WI38 (cell line): Measurements from ENCODE around the gene FCER2.
"Not testable (repeated sequence)": the region's sequence is repeated elsewhere in the genome, so short reads cannot be mapped to it uniquely, and the experiment has no call there.

Source experiments
- H3K4me3 ChIP-seq: 2 replicates; pipeline ENCODE4 v1.5.1; 2011; ENCODE audit warnings: low read depth, mild to moderate bottlenecking, control low read depth, low read length
- TF ChIP-seq, protein P1 (sequence below): IDR thresholded peaks from 2 replicates; pipeline ENCODE4 v1.5.1; 2012; ENCODE audit warnings: low read depth, mild to moderate bottlenecking, control low read depth, low read length

Gene FCER2

DNA sequence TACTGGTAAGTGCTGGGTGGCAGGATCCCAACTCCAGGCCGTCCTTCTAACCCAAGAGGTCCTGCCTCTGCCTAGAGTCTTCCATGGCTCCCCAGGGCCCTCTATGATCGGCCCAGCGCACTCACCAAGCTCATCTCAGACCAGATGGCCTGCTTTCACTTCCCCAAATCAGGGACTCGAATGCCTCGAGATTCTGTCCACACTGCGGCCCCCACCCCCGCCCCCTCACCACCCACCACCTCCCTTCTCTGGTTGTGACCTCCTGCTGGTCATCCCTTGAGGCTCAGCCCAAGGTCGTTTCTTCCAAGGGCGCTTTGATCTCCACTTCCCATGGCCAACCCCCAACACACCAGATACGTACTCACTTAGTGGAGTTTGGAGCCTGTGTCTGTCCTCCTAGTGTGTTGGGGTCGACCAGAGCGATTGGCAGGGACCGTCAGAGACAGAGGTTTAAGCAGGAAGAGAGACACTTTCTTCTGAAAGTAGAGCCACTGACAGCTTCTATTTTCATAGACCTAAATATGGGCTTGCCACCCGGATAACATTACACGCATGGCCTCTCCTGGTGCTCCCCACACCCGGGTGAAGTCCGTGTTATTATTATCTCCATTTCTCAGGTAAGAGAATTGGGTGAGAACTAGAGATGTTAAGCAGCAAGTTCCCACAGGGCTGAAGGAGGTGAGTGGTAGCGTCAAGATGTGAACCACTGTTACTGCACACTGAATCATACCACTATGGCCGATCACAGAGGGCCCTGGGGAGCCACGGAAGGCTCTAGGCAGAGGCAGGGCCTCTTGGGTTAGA lies at the start of gene FCER2:
FCER2 (minus strand) TSS at position 478 of the 804 bp plus-strand sequence. CDS start 2,371 bp downstream, outside the sequence.
- TF ChIP-seq, protein P1, sequence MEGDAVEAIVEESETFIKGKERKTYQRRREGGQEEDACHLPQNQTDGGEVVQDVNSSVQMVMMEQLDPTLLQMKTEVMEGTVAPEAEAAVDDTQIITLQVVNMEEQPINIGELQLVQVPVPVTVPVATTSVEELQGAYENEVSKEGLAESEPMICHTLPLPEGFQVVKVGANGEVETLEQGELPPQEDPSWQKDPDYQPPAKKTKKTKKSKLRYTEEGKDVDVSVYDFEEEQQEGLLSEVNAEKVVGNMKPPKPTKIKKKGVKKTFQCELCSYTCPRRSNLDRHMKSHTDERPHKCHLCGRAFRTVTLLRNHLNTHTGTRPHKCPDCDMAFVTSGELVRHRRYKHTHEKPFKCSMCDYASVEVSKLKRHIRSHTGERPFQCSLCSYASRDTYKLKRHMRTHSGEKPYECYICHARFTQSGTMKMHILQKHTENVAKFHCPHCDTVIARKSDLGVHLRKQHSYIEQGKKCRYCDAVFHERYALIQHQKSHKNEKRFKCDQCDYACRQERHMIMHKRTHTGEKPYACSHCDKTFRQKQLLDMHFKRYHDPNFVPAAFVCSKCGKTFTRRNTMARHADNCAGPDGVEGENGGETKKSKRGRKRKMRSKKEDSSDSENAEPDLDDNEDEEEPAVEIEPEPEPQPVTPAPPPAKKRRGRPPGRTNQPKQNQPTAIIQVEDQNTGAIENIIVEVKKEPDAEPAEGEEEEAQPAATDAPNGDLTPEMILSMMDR: no peak
- H3K4me3 ChIP-seq: no peak within 1 kb of the TSS

- TF ChIP-seq, protein P1: no peak
- H3K4me3 ChIP-seq: no peak overlapping the region
Measured at GRCh38 chr19:7751157-7751783, 49.3 kb upstream of the FCER2 start.

- TF ChIP-seq, protein P1: no peak
- H3K4me3 ChIP-seq: no peak overlapping the region
Measured at GRCh38 chr19:7748756-7749155, 46.8 kb upstream of the FCER2 start.

GRCh38 chr19:7748171-7748570 lies 46.2 kb upstream of the FCER2 start:
- TF ChIP-seq, protein P1: no peak
- no peak overlapping the region for H3K4me3 ChIP-seq

DNA sequence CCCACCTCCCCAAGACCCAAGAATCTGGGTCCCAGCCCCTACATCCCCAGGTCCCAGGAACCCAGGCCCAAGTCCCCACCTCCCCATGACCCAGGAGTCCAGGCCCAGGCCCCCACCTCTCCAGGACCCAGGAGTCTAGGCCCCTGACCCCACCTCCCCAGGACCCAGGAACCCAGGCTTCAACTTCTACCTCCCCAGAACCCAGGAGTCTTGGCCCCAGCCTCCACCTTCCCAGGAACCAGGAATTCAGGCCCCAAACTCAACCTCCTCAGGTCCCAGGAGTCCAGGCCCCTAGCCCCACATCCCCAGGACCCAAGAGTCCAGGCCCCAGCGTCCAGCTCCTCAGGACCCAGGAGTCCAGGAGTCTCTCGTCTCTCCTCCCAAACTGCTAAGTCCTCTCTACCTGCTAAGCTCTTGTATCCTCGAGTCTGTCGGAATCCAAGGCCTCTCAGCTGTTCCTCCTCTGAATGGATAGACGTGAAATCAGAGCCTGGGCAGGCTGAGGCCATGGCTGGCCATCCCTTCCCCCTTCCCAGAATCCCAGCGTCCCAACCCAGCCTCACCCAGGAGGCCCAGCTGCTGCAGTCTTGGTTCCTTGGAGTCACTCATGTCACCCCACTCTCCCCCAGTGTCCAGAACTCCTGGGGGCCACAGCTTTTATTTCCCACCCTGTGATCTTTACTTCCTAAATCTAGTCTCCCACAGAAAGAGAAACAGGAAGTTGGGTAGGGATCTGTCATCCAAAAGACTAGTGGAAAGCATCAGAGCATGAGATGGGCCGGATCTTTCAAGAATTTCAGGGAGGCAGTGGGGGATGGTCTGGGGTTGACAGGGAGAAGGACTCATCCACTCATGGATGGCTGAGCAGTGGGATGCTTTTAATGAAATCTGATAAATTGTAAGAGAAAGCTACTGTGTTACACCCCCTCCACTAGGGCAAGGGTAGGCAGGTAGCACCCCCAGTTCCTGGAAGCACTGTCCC lies 45.3 kb upstream of the FCER2 start, which contains the start of gene CD209:
CD209 (minus strand) TSS at position 632 of the 982 bp plus-strand sequence; CDS start at position 609, 23 bp downstream.
- TF ChIP-seq, protein P1: no peak
- no peak within 1 kb of the TSS for H3K4me3 ChIP-seq

- not testable (repeated sequence) for H3K4me3 ChIP-seq
Measured at GRCh38 chr19:7746306-7746705, 44.4 kb upstream of the FCER2 start.
